ENCODE results near the gene DNAJC1. TPM values are rescaled to one million over a fixed set of nuclear protein-coding genes. Genes with fewer than 3 reads are reported as not detected.

The DNAJC1 gene
- total and polyA plus RNA-seq, 7 donors: 9.9 to 135 (median 51.9) TPM

GRCh38 chr10:22010539-22010938 is 7.0 kb upstream of the DNAJC1 start:
- Histone ChIP-seq H3K4me1 (peaks cover 0 to 5% (median 0%) of the 10 kb centered on the region in 4 donors), H3K36me3 (no peaks in the 10 kb centered on the region), H3K9me3 (no peaks in the 10 kb centered on the region), H3K4me3 (no peak overlapping the region), H3K27me3 (no peaks in the 10 kb centered on the region), H3K27ac (no peak overlapping the region)
- intact Hi-C loops (cut with DNase I): no loop called here
- WGBS, 2 donors: 71 to 72% methylated on average over 4 of the region's 4 CpGs
- DNase-seq: no peak
- no peak for TF ChIP-seq POLR2AphosphoS5 (IDR thresholded peaks at IDR 0.05)
- TF ChIP-seq CTCF (IDR thresholded peaks at IDR 0.05): peak in 1 of 4 experiments; percentile 6

- Histone ChIP-seq H3K36me3 (no peaks in the 10 kb centered on the region), H3K4me1 (peaks cover 0 to 18% (median 13%) of the 10 kb centered on the region in 4 donors), H3K4me3 (no peak overlapping the region), H3K27ac (no peak overlapping the region), H3K9me3 (no peaks in the 10 kb centered on the region), H3K27me3 (no peaks in the 10 kb centered on the region)
- no peak for DNase-seq
- TF ChIP-seq POLR2AphosphoS5 (IDR thresholded peaks at IDR 0.05): no peak
- no peak for TF ChIP-seq POLR2A (IDR thresholded peaks at IDR 0.05)
- no peak for TF ChIP-seq EP300 (IDR thresholded peaks at IDR 0.05)
- intact Hi-C loops (cut with DNase I): loop anchor here (10.0 kb wide), 3 partner anchors 472 to 1088 kb away; partner anchors contain the start of genes MLLT10, MSRB2 and PIP4K2A
These were observed 2.9 kb upstream of the DNAJC1 start for GRCh38 chr10:22006379-22006884.

GRCh38 chr10:22005763-22006162 is 2.2 kb upstream of the DNAJC1 start:
- Histone ChIP-seq H3K4me3 (no peak overlapping the region), H3K9me3 (no peaks in the 10 kb centered on the region), H3K36me3 (no peaks in the 10 kb centered on the region), H3K27me3 (no peaks in the 10 kb centered on the region), H3K27ac (no peak overlapping the region), H3K4me1 (peaks cover 0 to 21% (median 18%) of the 10 kb centered on the region in 4 donors)
- WGBS, 2 donors: 52 to 90% methylated on average over 2 of the region's 2 CpGs
- DNase-seq: no peak
- TF ChIP-seq POLR2AphosphoS5 (IDR thresholded peaks at IDR 0.05): no peak
- no peak for TF ChIP-seq CTCF (IDR thresholded peaks at IDR 0.05)
- TF ChIP-seq POLR2A (IDR thresholded peaks at IDR 0.05): no peak
- TF ChIP-seq EP300 (IDR thresholded peaks at IDR 0.05): no peak
- intact Hi-C loops (cut with DNase I): loop anchor here (10.0 kb wide), 3 partner anchors 471 to 1089 kb away; partner anchors contain the start of genes MLLT10, MSRB2 and PIP4K2A

GRCh38 chr10:22003964-22004281 is 393 bp upstream of the DNAJC1 start:
- no peak for DNase-seq
- 2% methylated on average over 2 of the region's 2 CpGs for WGBS, 2 donors
- intact Hi-C loops (cut with DNase I): loop anchor here (1.0 to 10.0 kb wide), 13 partner anchors 225 to 1438 kb away; partner anchors contain the start of genes COMMD3, MLLT10, MSRB2 and PIP4K2A
- Histone ChIP-seq H3K9me3 (no peaks in the 10 kb centered on the region), H3K27ac (peak overlapping the region; percentile 94 to 97 (median 97)), H3K27me3 (no peaks in the 10 kb centered on the region), H3K36me3 (no peaks in the 10 kb centered on the region), H3K4me3 (peak overlapping the region; percentile 73 to 91 (median 86)), H3K4me1 (peaks cover 0 to 28% (median 19%) of the 10 kb centered on the region in 4 donors)
- TF ChIP-seq CTCF (IDR thresholded peaks at IDR 0.05): no peak
- no peak for TF ChIP-seq POLR2AphosphoS5 (IDR thresholded peaks at IDR 0.05)
- no peak for TF ChIP-seq POLR2A (IDR thresholded peaks at IDR 0.05)
- TF ChIP-seq EP300 (IDR thresholded peaks at IDR 0.05): no peak

- Histone ChIP-seq H3K9me3 (no peaks in the 10 kb centered on the region), H3K36me3 (no peaks in the 10 kb centered on the region), H3K27ac (peak overlapping the region; percentile 94 to 97 (median 97)), H3K4me3 (peak overlapping the region; percentile 73 to 91 (median 86)), H3K27me3 (no peaks in the 10 kb centered on the region), H3K4me1 (peaks cover 0 to 28% (median 19%) of the 10 kb centered on the region in 4 donors)
- intact Hi-C loops (cut with DNase I): loop anchor here (1.0 to 10.0 kb wide), 13 partner anchors 227 to 1440 kb away; partner anchors contain the start of genes COMMD3, MLLT10, MSRB2 and PIP4K2A
- no peak for DNase-seq
- 0% methylated on average over 21 of the region's 21 CpGs for WGBS, 2 donors
- TF ChIP-seq POLR2AphosphoS5 (IDR thresholded peaks at IDR 0.05) (peak; percentile 3 to 40 (median 30)), POLR2A (IDR thresholded peaks at IDR 0.05) (no peak)
These were observed 846 bp downstream of the DNAJC1 start for GRCh38 chr10:22002591-22003176.

All from sigmoid colon (tissue), 7 donors.